Stimulated activated CD4-positive, alpha-beta T cell treated with anti-CD3 and anti-CD28 coated beads, Interleukin-15, amount 100 ng/mL, for 48 hours (primary cell): ENCODE results near the gene CTNNBL1.
"Not testable (repeated sequence)": the region's sequence is repeated elsewhere in the genome, so short reads cannot be mapped to it uniquely, and the experiment has no call there.

Experiments used
- DNase-seq, 2 donors: peaks; one replicate each; pipeline ENCODE4 v3.0.0-alpha.2; 2020; ENCODE audit warnings: low read depth in 2 of 2

Gene CTNNBL1

DNA sequence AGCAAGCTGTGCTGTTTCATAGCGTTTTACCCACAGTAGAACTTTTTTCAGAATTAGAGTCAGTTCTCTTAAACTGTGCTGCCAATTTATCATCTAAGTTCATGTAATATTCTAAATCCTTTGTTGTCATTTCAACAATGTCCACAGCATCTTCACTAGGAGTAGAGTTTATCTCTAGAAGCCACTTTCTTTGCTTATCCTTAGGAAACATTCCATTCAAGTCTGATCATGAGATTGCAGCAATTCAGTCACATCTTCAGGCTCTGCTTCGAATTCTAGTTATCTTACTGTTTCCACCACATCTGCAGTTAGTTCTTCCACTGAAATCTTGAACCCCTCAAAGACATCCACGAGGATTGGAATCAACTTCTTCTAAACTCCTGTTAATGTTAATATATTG, 12.5 kb downstream of the CTNNBL1 start:
- DNase-seq: no peak

GRCh38 chr20:37711001-37711400, 17.2 kb downstream of the CTNNBL1 start:
- DNase-seq: no peak

- no peak for DNase-seq
Measured at GRCh38 chr20:37711994-37712964, 18.4 kb downstream of the CTNNBL1 start.

- no peak for DNase-seq
Measured at GRCh38 chr20:37713396-37713795, 19.6 kb downstream of the CTNNBL1 start.

DNA sequence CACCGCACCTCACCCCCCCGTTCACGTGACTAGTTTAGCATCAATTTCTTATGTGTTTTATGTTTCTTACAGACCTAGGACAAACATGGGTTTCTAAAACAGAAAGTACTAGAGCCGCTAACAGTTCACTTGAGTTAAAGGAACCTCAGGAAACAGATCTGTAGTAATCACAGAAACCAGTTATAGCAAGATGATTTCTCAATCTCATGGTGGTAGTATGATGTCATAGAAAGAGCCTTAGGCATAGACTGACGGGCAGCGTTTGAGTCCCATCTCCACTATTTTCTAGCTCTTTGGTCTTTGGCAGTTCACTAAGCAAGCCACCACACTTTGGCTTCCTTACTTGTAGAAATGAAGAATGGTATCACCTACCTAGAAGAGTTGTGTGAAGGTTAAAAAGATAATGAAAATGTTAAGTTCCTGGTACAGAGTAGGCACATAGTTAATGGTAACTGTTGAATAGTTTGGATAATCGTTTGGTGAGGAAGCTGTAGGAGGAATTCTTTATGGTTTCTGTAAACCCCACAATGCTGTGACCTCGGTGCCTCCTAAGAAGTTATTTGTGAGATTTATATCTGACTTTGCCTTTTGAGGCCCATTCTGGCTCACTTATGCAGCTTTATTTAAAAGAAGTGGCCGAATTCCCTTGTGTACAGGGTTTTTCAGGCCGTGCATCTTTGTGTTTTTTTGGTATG, 21.3 kb downstream of the CTNNBL1 start:
- DNase-seq: no peak

- no peak for DNase-seq
Measured at GRCh38 chr20:37721751-37722150, 27.9 kb downstream of the CTNNBL1 start.

DNA sequence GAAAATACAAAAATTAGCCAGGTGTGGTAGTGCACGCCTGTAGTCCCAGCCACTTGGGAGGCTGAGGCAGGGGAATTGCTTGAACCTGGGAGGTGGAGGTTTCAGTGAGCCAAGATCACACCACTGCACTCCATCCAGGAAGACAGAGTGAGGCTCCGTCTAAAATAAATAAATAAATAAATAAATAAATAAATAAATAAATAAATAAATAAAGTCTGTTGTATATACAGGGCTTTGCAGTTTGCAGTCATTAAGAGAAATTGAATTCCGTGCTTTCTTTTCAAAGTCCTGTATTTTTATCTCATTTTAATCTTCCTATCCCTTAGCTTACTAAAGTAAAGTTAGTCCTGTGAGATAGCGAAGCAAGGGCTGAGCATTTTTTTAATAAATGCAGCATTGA, 28.5 kb downstream of the CTNNBL1 start:
- DNase-seq: not testable (repeated sequence)

DNA sequence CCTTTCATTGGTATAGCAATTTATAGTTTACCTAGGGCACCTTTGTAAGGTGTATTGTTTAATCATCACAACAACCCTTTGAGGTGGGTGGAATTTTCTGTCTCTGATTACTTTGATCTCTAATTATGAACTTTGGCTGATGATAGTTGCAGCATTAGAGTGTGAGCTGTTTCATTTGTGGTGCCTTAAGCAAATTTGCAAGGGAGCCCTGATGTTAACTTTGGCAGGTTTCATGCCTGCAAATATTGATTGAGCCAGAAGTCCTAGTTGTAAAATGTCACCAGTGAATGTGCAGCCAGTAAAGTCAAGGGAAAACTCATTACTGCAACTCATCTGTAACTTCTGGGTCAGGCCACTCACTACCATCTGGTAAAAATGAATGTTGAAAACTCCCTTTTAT, 29.8 kb downstream of the CTNNBL1 start:
- DNase-seq: no peak

- no peak for DNase-seq
Measured at GRCh38 chr20:37725165-37725564, 31.3 kb downstream of the CTNNBL1 start.

- no peak for DNase-seq
Measured at GRCh38 chr20:37725855-37726254, 32.0 kb downstream of the CTNNBL1 start.

- no peak for DNase-seq
Measured at GRCh38 chr20:37726321-37726720, 32.5 kb downstream of the CTNNBL1 start.

GRCh38 chr20:37726971-37727956, 33.4 kb downstream of the CTNNBL1 start:
- no peak for DNase-seq

DNA sequence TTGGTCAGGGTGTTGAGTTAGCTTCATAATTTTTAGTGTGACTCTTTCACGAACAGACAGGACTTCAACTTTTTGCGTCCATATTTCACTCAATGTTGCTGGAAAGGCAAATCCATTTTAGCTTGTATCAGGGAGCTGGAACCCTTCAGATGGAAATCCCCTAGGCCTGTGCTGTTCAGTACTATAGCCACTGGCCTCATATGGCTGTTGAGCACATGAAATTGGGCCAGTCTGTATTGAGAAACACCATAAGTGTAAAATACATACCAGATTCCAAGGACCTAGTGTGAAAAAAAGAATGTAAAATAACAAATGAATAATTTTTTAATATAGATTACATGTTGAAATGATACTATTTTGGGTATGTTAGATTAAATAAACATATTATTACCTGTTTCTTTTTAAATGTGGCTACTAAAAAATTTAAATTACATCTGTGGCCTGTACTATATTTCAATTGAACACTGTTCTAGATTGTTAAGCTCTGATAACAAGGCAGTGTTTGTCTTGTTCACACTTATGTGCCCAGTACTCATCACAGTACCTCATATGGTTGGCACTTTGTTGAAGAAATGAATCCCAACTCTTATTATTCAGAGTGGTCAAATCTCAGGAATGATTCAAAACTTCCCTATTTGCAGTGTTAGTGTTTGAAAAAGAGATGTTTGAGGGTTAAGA, 34.3 kb downstream of the CTNNBL1 start:
- no peak for DNase-seq

DNA sequence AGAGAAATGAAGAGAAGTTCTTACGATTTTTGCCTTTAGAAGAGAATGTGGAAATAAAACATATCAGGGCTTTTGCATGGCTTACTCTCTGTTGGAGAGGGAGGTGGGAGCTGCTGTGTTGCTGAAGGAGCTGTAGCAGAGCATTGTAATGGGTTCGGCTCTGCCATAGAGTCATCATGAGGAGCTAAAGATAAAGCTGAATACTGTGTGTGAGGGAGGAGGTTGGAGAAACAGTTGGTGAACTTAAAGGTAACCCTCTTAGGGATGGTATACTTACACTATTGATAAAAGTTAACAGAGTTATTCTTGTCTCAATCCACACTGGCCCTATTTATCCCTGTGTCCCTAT, 34.8 kb downstream of the CTNNBL1 start:
- no peak for DNase-seq

DNA sequence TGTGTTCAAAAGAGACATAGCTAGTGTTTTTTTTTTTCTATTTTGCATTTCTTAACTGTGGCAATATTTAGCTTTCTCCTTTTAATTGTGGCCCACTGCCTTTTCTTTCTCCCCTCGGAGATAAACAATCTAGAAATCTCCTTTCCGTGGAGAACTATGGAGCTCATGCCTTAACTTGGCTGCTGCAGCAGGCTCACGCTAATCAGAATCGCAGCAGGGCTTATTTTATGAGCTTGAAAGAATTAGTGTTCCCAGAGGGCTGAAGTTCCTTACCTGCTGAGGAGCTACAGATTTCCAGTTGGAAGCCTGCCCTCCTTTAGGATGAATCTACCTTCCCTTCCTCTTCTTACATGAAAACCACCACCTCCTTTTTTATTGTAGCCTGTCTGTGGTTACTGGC, 35.6 kb downstream of the CTNNBL1 start:
- no peak for DNase-seq

DNA sequence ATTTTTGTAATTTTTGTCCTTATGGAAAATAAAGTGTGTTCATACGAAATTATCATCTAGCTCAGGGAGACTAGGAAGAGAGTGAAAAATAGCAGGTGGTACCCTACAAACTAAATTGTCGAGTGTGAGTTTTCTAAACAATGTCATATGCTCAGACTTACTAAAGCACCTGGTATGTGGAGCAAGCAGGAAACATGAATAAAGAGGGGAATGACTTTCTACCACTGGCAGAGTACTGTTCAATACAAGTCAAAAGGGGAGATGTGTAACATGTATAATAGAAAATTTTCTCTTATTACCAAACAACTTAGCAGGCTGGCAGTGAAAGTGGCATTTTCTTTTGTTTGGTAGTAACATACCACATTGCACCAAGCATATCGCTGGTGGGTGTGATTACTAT, 36.1 kb downstream of the CTNNBL1 start:
- DNase-seq: no peak

DNA sequence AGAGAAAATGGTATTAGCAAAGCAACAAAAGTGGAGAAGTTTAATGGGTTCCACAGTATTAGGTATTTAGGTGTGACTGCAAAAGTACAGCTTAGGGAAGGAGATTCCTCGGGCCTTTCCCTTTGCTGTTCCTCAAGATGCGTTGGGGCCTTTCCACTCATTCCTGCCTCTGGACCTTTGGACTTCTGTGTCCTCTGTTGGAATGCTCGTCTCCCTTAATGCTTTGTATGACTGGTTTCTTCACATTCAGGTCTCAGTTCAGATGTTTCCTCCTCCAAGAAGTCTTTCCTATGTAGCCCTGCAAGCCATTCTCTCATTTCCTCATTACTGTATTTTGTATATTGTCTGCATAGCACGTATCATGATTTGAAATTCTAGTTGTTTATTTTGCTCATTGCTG, 39.6 kb downstream of the CTNNBL1 start:
- no peak for DNase-seq

- DNase-seq: no peak
Measured at GRCh38 chr20:37734228-37734985, 40.6 kb downstream of the CTNNBL1 start.

DNA sequence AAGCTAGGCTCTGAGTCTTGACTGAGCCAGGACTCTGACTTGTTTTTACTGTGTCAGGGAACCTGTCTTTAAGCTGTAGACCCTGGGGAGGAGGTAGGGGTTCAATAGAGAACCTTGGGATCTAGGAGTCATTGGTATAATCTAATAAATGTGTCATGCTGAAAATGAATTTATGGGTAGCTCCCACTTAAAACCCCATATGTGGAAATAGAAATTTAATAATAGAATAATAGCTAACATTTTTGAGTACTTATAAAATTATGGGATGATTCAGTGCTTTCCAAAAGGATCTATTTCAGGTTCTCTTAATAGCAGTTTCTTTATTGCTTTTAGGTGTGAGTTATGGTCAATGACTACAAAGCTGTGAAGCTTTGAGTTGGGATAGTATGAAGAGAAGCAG, 41.7 kb downstream of the CTNNBL1 start:
- DNase-seq: no peak

DNA sequence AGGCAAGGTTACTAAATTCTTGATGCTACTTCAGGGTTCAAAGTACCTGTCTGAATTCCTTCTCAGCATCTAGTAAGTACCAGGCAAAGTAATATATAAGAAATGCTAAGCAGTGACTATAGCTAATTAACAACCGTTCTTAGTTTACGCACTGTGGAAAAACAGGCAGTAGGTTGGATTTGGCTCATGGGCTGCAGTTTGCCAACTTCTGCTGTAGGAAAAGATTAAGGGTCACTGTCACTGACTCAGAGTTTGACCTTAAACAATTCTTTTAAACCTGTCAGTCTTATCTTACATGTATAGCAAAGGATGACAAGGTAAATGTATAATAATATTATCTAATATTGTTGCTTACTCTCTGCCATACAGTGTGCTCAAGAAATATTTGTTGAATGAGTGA, 42.3 kb downstream of the CTNNBL1 start:
- no peak for DNase-seq
